Measurements from ENCODE around the gene ESCO1. TPM values are rescaled to one million over a fixed set of nuclear protein-coding genes. Genes with fewer than 3 reads are reported as not detected.

The ESCO1 gene
- total and polyA plus RNA-seq, 2 of the 13 experiments (the other 11 are each of a cell fraction or from before 2014, with no cell fraction given): 6.3 to 19.4 TPM

GRCh38 chr18:21550510-21550970 lies 50.0 kb downstream of the ESCO1 start (continued):
- TF ChIP-seq TBL1XR1 (IDR thresholded peaks at IDR 0.05; ENCODE audit: borderline replicate concordance, low read length, partially characterized antibody) (no peak), ZNF350 (CRISPR knock-in tag; IDR thresholded peaks at IDR 0.05; ENCODE audit: borderline replicate concordance, low read depth) (peak; percentile 32; the same call in 1 of the 2 replicates), MED8 (CRISPR knock-in tag; IDR thresholded peaks at IDR 0.05; ENCODE audit: insufficient replicate concordance) (peak; percentile 44), FLYWCH1 (CRISPR knock-in tag; IDR thresholded peaks at IDR 0.05) (no peak), RELA (CRISPR knock-in tag; IDR thresholded peaks at IDR 0.05) (no peak), ZNF180 (CRISPR knock-in tag; IDR thresholded peaks at IDR 0.05; ENCODE audit: borderline replicate concordance, low read depth) (no peak), DMAP1 (CRISPR knock-in tag; IDR thresholded peaks at IDR 0.05) (peak; percentile 86), THRA (CRISPR knock-in tag; IDR thresholded peaks at IDR 0.05; ENCODE audit: borderline replicate concordance) (peak; percentile 71), GABPB1 (CRISPR knock-in tag; IDR thresholded peaks at IDR 0.05) (no peak; the same call in 1 of the 2 replicates), ZNF724P (CRISPR knock-in tag; IDR thresholded peaks at IDR 0.05; ENCODE audit: borderline replicate concordance) (no peak), SRSF4 (IDR thresholded peaks at IDR 0.05; ENCODE audit: low read depth, low read length, poor library complexity, severe bottlenecking) (no peak), ZNF639 (CRISPR knock-in tag; conservative IDR thresholded peaks at IDR 0.05) (0 out of 2 replicates have a peak, but pooled peaks have one; percentile 44), CC2D1A (CRISPR knock-in tag; IDR thresholded peaks at IDR 0.05) (no peak), ZNF317 (CRISPR knock-in tag; IDR thresholded peaks at IDR 0.05) (no peak; the same call in 1 of the 2 replicates), MXD4 (CRISPR knock-in tag; IDR thresholded peaks at IDR 0.05) (peak; percentile 76), MYC (CRISPR knock-in tag; IDR thresholded peaks at IDR 0.05; ENCODE audit: borderline replicate concordance) (peak; percentile 79), SMAD1 (CRISPR knock-in tag; IDR thresholded peaks at IDR 0.05; ENCODE audit: borderline replicate concordance, low read depth) (no peak), PAXIP1 (CRISPR knock-in tag; conservative IDR thresholded peaks at IDR 0.05) (peak; percentile 90), MLLT10 (CRISPR knock-in tag; IDR thresholded peaks at IDR 0.05) (no peak), ZNF574 (CRISPR knock-in tag; IDR thresholded peaks at IDR 0.05) (peak; percentile 40; the same call in 1 of the 2 replicates), SUZ12 (IDR thresholded peaks at IDR 0.05; ENCODE audit: low read depth, low read length) (no peak)
